HG03460 (cell line): Measurements from ENCODE around the gene ACVR1.
"Not testable (repeated sequence)": the region's sequence is repeated elsewhere in the genome, so short reads cannot be mapped to it uniquely, and the experiment has no call there.

Experiments
- ATAC-seq: cut with Tn5 transposase; IDR thresholded peaks from one replicate; pipeline ENCODE4 v1.9.1; 2021; ENCODE audit not compliant: unreplicated experiment

ACVR1 gene

GRCh38 chr2:157725846-157726245, 150.3 kb downstream of the ACVR1 start:
- no peak for ATAC-seq

DNA sequence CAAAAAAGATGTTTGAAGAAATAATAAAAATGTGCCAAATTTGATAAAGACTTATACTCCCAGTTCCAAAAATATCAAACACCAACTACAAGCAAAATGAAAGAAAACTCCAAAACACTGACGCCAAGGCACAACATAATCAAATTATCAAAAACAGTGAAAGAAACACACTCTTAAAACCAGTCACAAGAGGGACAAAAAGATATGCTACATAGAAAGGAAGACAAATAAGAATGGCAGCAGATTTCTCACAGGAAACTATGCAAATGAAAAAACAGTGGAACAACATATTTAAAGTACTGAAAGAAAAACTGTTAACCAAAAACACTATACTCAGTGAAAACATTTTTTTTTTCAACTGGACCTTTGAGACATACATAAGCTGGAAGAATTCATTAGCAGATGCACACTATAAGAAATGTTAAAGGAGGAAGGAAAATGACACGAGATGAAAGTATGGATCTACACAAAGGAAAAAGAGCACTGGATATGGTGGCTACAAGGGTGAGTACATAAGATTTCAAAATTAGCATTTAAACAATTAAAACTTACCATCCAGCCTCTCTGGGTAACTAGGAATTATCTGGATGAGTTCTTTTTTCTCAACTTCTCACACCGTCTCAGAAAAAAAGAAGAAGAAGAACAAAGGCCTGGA, 153.4 kb downstream of the ACVR1 start:
- no peak for ATAC-seq

DNA sequence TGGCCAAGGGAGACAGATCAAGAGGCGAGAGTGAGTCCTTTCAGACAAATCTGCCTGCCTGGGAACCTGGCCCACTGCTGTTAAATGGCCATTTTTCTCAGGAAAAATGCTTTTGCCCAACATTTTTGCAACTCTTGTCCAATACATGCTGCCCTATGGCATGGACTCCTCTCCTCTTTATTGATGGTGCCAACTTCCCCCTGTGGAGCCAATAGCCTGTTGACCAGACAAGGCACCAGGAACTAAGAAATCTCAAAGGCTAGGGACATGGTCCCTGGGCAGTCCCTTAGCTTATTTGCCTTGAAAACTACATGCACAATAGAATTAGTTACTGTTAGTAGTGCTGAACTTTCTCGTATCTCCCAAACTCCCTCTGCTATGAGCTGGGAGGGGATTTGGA, 155.6 kb downstream of the ACVR1 start:
- ATAC-seq = no peak

DNA sequence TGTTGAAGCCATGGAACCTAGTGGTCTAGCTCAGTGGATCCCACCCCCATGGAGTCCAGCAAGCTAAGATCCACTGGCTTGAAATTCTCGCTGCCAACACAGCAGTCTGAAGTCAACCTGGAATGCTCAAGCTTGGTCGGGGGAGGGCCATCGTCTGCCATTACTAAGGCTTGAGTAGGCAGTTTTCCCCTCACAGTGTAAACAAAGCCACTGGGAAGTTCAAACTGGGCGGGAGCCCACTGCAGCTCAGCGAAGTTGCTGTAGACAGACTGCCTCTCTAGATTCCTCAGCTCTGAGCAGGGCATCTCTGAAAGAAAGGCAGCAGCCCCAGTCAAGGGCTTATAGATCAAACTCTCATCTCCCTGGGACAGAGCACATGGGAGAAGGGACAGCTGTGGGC, 171.5 kb downstream of the ACVR1 start:
- ATAC-seq = not testable (repeated sequence)

DNA sequence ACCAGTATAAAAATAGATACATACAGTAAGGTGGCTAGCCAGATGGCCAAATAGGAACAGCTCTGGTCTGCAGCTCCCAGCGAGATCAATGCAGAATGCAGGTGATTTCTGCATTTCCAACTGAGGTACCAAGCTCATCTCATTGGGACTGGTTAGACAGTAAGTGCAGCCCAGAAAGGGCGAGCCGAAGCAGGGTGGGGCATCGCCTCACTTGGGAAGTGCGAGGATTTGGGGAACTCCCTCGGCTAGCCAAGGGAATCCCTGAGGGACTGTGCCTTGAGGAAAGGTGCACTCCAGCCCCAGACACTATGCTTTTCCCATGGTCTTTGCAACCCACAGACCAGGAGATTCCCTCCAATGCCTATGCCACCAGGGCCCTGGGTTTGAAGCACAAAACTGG, 172.0 kb downstream of the ACVR1 start:
- ATAC-seq = not testable (repeated sequence)

DNA sequence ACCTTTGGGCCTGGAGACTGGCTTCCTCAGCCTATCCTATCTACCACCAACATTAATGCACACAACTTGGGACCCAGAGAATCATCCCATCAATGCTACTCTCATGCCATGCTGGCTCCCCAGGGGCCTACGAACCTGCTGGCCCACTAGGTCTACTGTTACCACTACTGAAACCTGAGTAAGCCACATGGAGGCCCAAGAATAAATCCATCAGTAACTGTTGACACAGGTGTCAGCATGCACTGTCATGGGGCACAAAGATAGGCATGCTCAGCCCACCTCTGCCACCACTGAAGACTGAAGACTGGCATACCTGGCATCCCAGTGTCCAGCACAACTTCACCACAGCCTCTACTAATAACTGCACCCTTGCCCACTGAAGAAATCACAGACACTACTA, 176.3 kb downstream of the ACVR1 start:
- no peak for ATAC-seq

DNA sequence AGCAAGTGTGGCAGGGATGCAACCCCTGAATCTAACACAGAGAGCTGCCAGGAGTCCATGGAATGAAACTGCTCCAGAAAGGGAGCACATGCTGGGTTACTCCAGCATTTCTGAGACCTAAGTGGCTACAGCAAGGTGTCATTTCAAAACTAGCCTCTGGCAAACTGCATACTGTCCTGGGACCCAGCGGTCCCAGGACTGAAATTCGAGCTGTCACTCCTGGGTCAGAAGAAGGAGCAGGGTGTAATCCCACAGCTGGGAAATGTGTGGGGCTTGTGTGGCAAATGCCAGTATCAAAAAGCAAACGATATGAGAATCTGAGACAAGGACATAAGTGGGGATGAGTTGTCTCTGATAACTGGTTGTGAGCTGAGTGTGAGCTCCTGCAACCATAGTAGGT, 177.1 kb downstream of the ACVR1 start:
- no peak for ATAC-seq

DNA sequence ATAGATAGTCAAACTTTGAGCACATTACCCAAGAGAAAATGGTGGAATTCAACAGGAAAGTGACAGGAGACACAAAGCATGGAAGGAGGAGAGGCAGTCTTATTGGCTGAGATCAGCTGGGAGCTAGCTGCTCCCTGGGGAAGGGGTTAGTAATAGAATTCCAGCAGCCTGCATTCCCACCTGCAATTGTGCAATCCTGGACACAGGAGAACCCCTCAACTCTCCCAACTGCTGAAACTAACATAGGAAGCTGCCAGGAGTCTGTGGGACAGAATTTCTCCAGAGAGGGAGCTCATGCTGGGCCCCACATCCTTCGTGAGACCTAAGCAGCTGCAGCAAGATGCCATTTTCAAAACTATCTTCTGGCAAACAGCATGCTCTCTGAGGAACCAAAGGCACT, 177.7 kb downstream of the ACVR1 start:
- no peak for ATAC-seq

DNA sequence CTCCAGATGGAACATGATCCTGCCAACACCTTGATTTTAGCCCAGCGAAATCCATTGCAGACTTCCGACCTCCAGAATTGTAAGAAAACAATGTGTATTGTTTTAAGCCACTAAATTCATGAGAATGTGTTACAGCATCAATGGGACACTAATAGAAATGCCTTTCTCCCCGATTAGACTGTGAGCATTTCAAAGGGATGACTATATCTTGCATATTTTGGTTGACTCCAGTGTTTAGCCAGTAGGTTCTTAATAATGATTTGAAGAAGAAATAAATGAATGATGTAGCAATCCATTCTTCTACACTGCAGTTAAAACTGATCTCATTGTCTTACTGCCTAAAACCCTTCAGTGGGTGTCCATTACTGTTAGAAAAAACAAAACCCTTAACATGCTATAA, 180.1 kb downstream of the ACVR1 start:
- no peak for ATAC-seq

DNA sequence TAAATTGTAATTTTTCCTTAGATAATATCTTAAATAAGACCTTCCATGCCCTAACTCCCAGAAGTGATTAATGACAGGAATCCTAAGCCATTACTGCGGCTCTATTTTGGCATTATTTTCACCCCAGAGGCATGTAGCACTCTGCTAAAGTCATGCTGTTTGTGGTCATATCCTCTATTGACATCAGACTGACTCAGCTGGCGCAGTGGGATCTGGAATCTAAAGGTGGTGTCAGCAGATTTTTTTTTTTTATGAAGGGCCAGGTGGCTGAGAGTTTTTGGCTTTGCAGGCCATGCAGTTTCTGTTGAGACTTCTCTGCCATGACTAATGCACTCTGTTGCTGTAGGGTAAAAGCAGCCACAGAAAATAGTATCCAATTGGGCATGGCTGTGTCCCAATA, 183.4 kb downstream of the ACVR1 start:
- no peak for ATAC-seq

GRCh38 chr2:157691695-157692094, 184.4 kb downstream of the ACVR1 start:
- ATAC-seq = no peak

- ATAC-seq = no peak
Observed at GRCh38 chr2:157691131-157691530, 185.0 kb downstream of the ACVR1 start.
